HG03432 (cell line): ENCODE data around the gene IDH1.
"Not testable (repeated sequence)": the region's sequence is repeated elsewhere in the genome, so short reads cannot be mapped to it uniquely, and the experiment has no call there.

Source experiments
- ATAC-seq: cut with Tn5 transposase; IDR thresholded peaks from one replicate; pipeline ENCODE4 v1.9.1; 2021; ENCODE audit warnings: mild to moderate bottlenecking, moderate library complexity; ENCODE audit not compliant: unreplicated experiment

IDH1 gene

DNA sequence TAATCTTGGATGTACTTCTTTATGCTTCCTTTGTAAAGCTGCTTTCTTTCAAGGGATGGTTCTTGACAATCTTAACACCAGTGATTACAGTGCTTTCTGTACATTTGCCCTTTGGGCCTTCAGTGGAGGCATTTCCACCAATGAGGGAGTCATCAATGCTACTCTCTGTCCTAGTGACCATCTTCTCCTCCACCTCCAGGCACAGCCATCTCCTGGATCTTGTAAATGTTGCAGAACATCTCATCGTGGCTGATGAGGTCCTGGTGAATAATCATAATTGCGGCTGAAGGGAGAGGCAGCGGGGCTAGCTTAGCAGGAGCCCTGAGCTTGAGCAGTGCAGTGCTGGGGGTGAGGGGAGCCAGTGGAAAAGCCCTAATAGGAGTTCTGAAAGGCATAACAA lies 32.5 kb downstream of the IDH1 start:
- ATAC-seq, result no peak

DNA sequence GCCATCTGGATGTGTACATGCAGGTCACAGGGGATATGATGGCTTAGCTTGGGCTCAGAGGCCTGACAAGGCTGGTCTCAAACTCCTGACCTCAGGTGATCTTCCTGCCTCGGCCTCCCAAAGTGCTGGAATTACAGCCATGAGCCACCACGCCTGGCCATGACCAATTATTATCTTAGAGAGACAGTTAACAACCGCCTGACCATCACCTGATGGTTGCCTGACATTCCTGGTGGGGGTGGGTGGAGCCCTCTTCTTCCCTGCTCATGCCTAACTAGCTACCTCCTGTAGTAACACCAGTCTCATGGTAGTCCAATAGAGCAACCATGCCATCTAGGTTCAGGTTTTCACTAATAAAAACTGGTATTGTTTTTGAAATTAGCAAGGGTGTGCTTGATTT lies 33.0 kb downstream of the IDH1 start:
- not testable (repeated sequence) for ATAC-seq

DNA sequence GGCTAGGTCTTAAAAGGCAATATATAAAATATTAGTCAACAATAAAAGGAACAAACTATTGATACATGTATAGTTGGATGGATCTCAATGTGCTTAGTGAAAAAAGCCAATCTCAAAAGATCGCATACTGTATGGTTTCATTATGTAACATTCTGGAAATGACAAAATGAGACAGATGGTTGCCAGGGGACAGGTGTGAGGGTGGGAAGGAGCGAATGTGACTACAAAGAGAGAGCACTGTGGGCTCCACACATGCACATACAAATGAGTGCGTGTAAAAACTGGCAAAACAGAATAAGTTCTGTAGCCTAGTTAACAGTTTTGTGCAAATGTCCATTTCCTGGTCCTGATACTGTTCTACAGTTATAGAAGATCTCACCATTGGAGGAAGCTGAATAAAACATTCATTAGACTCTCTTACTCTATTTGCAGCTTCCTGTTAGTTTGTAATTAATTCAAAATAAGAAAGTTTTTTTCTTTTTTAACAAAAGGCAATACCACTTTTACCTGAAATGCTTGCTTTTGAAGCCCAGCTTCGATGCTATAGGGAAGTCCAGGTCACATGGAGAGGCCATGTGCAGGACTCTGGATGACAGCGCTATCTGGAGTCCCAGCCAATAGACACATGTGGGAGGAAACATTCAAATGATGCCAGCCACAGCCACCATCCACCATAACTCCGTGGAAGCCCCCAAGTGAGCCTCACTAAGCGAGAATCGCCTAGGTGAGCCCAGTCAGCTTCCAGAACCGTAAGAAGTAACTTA lies 44.0 kb downstream of the IDH1 start:
- ATAC-seq, result no peak

DNA sequence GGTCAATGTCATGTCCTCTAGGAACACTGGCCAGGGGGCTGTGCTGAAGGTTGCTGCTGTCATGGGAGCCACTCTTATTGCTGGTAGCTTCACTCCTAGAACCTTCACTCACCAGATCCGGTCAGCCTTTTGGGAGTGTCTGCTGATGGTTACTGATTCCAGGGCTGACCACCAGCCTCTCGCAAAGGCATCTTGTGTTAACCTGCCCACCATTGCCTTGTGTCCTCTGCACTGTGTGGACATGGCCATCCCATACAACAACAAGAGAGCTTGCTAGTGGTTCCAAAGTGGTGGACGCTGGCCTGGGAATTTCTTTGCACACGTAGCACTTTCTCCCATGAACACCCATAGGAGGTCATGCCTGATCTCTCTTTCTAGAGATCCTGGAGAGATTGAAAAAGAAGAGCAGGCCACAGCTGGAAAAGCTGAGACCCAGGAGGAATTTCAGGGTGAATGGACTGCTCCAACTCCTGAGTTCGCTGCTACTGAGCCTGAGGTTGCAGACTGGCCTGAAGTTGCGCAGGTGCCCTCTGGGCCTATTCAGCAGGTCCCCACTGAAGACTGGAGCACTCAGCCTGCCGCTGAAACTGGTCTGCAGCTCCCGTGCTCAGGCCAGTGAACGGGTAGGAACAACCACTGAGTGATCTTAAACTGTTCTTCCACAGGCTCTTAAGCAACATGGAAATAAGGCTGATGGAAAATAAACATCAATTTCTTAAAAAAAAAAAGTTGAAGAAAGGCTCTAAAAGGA lies 46.4 kb downstream of the IDH1 start:
- no peak for ATAC-seq

DNA sequence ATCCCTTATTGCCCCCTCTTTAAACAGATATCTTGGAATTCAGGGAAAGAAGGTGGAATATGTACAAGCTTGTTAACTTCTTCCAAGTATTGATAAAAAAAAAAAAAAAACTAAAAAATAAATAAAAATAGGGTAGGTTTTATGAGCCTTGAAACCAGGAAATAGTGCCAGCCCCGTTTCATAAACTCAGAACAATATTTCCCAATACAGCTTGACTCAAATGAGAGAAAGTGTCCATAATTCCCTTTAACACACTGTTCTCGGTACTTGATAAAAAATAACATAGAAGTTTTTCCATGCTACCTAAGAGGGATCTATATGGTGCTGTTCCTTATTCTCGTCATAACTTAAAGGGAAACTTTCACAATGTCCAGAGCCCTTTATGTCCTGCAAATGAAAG lies 47.1 kb downstream of the IDH1 start:
- no peak for ATAC-seq

DNA sequence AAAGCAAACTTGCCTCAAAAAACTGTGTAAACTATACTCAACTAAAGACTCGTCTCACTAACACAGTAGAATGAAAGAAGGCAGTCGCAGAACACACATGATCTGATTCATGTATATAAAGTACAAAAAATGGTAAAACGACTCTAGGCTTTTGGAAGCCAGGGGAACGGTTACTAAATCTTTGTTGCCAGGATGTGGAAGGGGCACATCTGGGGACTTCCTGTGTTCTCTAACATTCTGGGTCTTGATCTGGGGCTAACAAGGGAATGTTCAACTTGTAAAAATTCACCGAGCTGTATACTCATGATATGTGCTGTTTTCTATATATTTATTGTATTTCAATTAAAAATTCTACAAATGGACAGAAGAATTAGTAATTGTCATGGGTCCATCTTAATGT lies 50.7 kb downstream of the IDH1 start:
- ATAC-seq, result no peak

DNA sequence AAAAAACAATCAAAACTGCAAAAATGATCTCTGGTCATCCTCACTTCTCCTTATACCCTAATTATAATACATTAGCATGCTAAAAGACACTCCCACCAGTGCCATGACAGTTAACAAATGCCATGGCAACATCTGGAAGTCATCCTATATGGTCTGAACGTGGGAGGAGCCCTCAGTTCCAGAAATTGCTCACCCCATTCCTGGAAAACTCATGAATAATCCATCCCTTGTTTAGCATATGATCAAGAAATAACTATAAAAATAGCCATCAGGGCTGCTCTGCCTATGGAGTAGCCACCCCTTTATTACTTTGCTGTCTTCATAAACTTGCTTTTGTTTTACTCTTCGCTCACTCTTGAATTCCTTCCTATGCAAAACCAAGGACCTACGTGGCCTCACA lies 59.3 kb downstream of the IDH1 start:
- no peak for ATAC-seq

DNA sequence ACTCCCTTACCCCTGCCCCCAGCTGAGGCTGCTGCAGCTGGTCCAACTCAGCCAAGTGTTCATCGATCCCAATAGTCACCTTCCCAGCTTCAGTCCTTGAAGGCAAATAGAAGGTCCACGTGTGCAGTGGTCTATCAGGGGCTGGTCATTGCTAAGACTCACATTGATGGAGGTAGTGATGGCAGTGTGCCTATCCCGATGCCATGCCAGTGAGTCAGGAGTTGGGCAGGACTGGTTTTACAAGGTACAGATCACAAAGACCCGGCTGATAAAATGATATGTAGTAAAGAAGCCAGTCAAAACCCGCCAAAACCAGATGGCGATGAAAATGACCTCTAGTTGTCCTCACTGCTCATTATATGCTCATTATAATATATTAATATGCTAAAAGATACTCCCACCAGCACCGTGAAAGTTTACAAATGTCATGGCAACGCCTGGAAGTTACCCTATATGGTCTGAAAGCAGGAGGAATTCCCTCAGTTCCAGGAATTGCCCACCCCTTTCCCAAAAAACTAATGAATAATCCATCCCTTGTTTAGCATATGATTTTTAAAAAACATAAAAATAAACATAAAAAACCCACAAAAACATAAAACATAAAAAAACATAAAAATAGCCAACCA lies 62.1 kb downstream of the IDH1 start:
- no peak for ATAC-seq

DNA sequence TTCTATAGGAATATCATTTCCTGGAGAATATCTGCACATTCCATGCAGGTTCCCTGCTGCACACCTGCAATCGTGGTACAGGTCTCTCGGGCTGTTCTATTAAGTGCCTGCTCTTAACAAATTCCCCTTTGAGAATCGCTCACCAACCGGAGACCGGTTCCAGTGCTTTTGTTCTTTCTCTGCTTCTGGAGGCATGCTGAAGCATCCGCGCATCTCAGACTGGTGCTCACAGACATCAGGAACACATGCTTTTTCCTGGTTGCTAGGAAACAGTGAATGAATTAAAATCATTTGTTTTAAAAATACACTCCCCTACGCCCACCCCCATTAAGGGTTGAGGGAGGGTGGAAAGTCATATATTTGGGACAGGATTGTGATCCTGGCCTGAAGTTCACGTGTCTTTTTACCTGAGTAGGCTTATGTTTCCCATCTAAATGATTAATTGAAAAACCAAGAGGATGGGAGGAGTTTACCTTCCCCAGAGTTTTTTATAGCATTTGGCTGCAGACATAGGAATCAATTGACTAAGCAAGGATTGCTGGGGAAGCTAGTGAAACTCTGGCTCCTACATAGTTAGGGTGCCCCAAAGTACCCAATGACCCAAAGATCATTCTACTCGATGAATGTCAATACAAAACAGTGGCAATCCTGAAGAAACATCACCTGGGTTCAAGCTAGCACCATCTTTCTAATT lies 64.9 kb downstream of the IDH1 start, which contains the start of gene C2orf80:
C2orf80 (minus strand) TSS at position 221 of the 694 bp plus-strand sequence. CDS start 3,044 bp downstream, outside the sequence.
- ATAC-seq, result no peak

DNA sequence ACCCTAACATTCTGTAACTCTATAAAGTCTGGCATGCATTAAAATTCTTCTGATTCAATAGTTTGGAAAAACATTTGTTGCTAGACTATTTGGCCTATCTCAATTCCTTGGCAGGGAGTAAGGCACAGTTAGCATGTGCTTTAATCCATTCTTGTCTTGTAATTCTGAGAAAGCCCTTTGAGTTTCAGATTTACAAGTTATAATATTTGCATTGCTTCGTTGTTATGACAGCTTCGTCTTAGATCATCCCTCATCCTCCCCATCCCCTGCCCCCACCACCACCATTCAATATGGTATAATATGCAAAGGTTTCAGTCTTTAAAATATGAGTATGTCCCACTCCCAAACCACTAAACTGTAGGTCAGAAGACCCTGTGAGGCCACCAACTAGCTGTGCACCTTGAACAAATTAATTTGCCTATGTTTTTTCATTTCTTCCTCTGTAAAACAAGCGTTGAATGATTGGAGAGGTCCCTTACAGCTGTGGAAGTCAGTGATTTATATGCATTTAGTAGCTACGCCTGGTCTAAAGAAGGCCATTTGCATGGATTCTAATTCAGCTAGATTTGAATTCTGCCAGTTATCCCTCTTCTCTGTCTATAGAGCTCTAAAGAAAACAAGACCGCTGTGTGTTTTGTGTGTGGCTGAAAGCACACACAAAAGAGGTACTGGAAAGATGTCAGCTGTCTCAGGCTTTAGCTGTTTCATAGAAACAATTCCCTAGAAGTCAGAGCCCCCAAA lies 65.6 kb downstream of the IDH1 start:
- no peak for ATAC-seq

DNA sequence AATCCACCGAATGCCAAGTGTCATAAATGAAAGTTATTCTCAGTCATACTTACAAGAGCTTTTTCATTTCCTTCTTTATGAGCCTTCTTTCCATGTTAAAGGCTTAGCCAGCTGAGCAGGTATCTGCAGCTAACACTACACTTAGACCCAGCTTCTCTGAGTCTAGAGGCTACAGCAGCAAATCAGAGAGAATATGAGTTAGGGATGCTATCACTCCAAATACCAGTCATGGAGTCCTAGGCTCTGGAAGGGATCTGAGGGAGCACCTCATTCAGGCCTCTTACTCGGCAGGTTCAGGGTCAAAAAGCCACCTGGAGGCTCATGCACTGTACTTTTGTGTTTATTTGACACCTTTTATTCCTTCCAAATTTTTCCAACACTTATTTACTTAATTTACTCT lies 68.0 kb downstream of the IDH1 start:
- no peak for ATAC-seq

DNA sequence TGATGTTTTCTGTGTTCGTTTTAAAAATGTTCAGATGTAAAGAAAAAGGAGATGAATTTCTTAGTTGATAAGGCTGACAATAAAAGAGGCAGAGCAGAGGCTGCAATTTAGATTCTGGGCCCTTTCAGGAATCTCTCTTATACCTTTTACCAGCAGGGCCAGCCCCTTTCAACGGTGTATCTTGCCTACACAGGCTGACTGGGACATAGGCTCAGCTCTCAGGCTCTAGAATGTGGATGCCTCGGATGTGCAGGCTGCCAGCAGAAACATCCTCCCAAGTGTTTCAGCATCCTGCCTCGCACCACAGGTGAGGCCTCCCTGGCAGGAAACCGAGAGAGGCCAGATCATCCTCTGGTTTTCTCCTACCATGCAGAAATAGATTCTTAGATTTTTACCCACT lies 68.4 kb downstream of the IDH1 start:
- ATAC-seq, result no peak
